Muscle of leg (tissue), 11 donors: ENCODE data around the gene GPR150. TPM values are rescaled to one million over a fixed set of nuclear protein-coding genes. Genes with fewer than 3 reads are reported as not detected.

Experiments used
- DNase-seq: peaks from one replicate; pipeline ENCODE4 v3.0.0; 2013
- H3K27ac ChIP-seq: one replicate; pipeline ENCODE4 v1.5.1; 2013; ENCODE audit warnings: mild to moderate bottlenecking, low read length, control low read depth
- H3K27me3 ChIP-seq: one replicate; pipeline ENCODE4 v1.6.1; 2013; ENCODE audit warnings: low read length; ENCODE audit not compliant: control insufficient read depth, insufficient read depth
- H3K36me3 ChIP-seq: one replicate; pipeline ENCODE4 v1.6.1; 2013; ENCODE audit warnings: low read length; ENCODE audit not compliant: control insufficient read depth, insufficient read depth
- H3K4me1 ChIP-seq: one replicate; pipeline ENCODE4 v1.6.1; 2013; ENCODE audit warnings: low read length; ENCODE audit not compliant: control insufficient read depth, insufficient read depth
- H3K4me3 ChIP-seq: one replicate; pipeline ENCODE4 v1.5.1; 2013; ENCODE audit warnings: low read length, control low read depth
- H3K9me3 ChIP-seq: replicated peaks from 2 replicates; pipeline ENCODE4 v1.6.1; 2013; ENCODE audit warnings: low read depth, low read length; ENCODE audit not compliant: control insufficient read depth
- WGBS: methylation state at CpG from one replicate; pipeline ENCODE4 v1.1.5; 2013; ENCODE audit warnings: missing lambda C conversion rate; ENCODE audit not compliant: insufficient coverage; 5-methylcytosine and 5-hydroxymethylcytosine counted together
- polyA plus RNA-seq, 8 donors: library from polyadenylated mRNA; unstranded; fragments of 120-200 nt; gene quantifications; one replicate each; pipeline versions ENCODE4 v1.2.1 to v1.2.3, GENCODE V29; 2013; ENCODE audit warnings: inconsistent platforms in 1 of 8, low replicate concordance in 1 of 8; ENCODE audit not compliant: insufficient read length in 8 of 8, insufficient read depth in 1 of 8
- total RNA-seq: library from RNA; stranded (reverse); fragments of 120-200 nt; gene quantifications from one replicate; pipeline ENCODE4 v1.2.4, GENCODE V29; 2013

The GPR150 gene
- total and polyA plus RNA-seq, 9 donors: 0.06 to 0.33 (median 0.14) TPM

DNA sequence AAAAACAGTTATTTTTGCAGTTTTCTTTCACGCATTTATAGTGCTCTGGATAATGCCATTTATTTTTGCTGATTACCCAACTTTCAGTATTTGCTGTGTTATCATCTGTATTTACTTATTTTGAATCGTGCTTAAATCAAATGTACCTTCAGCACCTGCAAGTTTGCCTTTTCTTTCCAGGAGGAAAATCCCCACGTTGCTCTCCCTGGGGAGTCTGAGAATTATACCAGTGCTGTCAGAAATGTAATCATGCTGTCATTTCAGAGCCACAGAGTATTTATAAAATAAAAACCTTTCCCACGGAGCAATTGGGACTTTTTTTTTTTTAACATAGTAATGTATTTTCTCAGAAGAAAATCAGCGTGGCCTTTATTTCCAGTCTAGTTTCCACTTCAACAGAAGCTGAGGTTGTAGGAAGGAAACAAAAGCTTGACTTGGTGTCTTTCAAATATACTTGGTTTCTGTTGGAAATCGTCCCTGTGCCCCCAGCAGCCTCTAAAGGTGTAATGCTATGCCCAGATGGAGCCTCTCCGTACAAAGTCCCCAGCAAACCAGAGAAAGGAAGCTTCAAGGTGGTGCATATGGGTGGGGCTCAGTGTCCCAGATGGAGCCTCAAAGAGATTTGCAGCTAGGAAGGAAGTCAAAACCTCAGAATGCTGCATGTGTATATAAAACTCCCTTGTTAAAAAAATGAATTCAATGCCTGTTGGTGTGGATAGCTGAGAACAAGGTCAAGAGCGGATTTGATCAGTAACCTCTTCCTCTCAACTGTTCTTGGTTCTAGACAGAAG lies 2.1 kb downstream of the GPR150 start:
- no CpG with 5 or more reads among the region's 8 CpGs for WGBS
- H3K9me3 ChIP-seq: no peaks in the 10 kb centered on the region
- DNase-seq: no peak
- H3K27me3 ChIP-seq: peaks cover 15% of the 10 kb centered on the region
- H3K27ac ChIP-seq: no peak overlapping the region
- peaks cover 12% of the 10 kb centered on the region for H3K4me1 ChIP-seq
- H3K4me3 ChIP-seq: peak overlapping the region; percentile 35
- H3K36me3 ChIP-seq: no peaks in the 10 kb centered on the region

DNA sequence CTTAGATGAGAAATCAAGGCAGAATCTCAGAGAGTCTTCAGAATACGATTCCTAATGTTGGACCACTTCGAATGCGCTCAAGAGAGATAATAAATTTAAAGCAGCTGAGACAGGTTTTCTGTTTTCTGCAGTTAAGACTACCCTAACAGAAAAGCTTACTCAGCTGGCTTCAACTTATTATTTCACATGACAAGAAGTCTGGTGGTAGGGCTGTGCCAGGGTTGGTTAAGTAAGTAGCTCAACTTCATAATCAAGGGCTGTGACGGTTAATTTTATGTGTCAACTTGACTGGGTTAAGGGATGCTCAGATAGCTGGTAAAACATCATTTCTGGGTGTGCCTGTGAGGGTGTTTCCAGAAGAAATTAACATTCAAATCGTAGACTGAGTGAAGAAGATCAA lies 3.8 kb downstream of the GPR150 start:
- Histone ChIP-seq H3K9me3 (no peaks in the 10 kb centered on the region), H3K27me3 (peaks cover 15% of the 10 kb centered on the region), H3K4me3 (no peak overlapping the region), H3K4me1 (peaks cover 12% of the 10 kb centered on the region), H3K36me3 (no peaks in the 10 kb centered on the region), H3K27ac (no peak overlapping the region)
- no peak for DNase-seq
- 86% methylated on average over 1 of the region's 5 CpGs for WGBS

DNA sequence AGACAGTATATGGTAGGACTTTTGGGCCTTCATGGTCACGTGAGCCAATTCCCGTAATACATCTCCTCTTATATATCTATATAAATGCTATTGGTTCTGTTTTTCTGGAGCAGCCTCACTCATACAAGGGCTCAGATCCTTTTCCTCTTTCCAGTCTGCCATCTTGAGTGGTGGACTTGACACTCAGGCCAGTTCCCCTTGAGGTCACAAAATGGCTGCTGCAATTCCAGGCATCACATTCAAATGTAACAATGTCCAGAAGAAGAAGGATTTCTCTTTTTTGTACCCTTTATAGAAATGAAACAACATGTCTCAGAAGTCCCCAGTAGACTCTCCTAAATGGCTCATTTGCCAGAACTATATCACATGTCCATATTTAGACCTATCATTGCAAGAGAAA lies 4.5 kb downstream of the GPR150 start:
- H3K9me3 ChIP-seq: no peaks in the 10 kb centered on the region
- peaks cover 12% of the 10 kb centered on the region for H3K4me1 ChIP-seq
- no CpG with 5 or more reads among the region's 2 CpGs for WGBS
- H3K4me3 ChIP-seq: no peak overlapping the region
- no peak for DNase-seq
- no peaks in the 10 kb centered on the region for H3K36me3 ChIP-seq
- H3K27ac ChIP-seq: no peak overlapping the region
- peaks cover 15% of the 10 kb centered on the region for H3K27me3 ChIP-seq

DNA sequence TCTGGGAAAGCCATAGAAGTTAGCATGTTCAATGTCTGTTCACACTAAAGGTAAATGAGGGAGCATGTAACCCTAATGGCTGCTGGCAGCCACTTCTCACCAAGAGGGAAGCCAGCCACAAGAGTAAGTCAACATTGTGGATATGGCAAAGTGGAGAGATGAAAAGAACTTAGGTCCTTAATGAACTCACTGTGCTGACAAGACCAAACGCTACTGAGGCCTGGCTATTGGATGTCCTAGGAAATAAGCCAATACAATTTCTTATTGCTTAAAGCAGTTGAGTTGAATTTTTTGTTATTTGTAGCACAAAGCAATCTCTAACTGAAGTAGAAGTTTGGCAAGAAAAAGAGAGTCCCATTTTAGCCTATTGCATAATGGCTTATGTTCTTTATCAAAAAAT lies 6.8 kb downstream of the GPR150 start:
- H3K4me3 ChIP-seq: no peak overlapping the region
- H3K27me3 ChIP-seq: peaks cover 2% of the 10 kb centered on the region
- DNase-seq: no peak
- H3K36me3 ChIP-seq: no peaks in the 10 kb centered on the region
- no CpG with 5 or more reads among the region's 1 CpG for WGBS
- no peak overlapping the region for H3K27ac ChIP-seq
- H3K4me1 ChIP-seq: no peaks in the 10 kb centered on the region
- no peaks in the 10 kb centered on the region for H3K9me3 ChIP-seq

DNA sequence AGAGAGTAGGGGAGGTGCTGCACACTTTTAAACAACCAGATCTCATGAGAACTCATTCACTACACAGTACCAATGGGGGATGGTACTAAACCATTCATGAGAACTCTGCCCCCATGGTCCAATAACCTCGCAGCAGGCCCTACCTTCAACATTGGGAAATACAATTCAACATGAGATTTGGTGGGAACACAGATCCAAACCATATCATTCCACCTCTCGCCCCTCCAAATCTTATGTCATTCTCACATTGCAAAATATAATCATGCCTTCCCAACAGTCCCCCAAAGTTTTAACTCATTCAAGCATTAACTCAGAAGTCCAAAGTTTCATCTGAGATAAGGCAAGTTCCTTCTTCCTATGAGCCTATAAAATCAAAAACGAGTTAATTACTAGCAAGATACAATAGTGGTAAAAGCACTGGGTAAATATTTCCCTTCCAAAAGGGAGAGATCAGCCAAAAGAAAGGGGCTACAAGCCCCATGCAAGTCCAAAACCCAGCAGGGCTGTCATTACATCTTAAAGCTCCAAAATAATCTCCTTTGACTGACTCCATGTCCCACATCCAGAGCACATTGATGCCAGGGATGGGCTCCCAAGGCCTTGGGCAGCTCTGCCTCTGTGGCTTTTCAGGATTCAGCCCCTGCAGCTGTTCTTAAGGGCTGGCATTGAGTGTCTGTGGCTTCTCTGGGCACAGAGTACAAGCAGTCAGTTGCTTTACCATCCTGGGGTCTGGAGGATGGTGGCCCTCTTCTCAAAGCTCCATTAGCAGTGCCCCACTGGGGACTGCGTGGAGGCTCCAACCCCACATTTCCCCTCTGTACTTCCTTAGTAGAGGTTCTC lies 8.3 kb downstream of the GPR150 start:
- no peaks in the 10 kb centered on the region for H3K4me1 ChIP-seq
- no peaks in the 10 kb centered on the region for H3K36me3 ChIP-seq
- no peak for DNase-seq
- H3K27ac ChIP-seq: no peak overlapping the region
- no peaks in the 10 kb centered on the region for H3K27me3 ChIP-seq
- WGBS: 87% methylated on average over 3 of the region's 4 CpGs
- H3K9me3 ChIP-seq: no peaks in the 10 kb centered on the region
- no peak overlapping the region for H3K4me3 ChIP-seq

DNA sequence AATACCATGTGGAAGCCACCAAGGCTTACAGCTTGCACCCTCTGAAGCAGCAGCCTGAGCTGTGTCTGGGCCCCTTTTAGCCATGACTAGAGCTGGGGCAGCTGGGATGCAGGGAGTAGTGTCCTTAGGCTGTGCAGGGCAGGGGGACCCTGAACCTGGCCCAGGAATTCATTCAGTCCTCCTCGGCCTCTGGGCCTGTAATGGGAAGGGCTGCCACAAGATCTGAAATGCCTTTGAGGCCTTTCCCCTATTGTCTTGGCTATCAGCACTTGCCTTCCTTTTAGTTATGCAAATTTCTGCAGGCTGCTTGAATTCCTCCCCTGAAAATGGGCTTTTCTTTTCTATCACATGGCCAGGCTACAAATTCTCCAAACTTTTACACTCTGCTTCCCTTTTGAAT lies 9.0 kb downstream of the GPR150 start:
- no peaks in the 10 kb centered on the region for H3K4me1 ChIP-seq
- no peak overlapping the region for H3K27ac ChIP-seq
- 71% methylated on average over 1 of the region's 1 CpG for WGBS
- DNase-seq: no peak
- H3K36me3 ChIP-seq: no peaks in the 10 kb centered on the region
- no peaks in the 10 kb centered on the region for H3K27me3 ChIP-seq
- no peak overlapping the region for H3K4me3 ChIP-seq
- H3K9me3 ChIP-seq: no peaks in the 10 kb centered on the region

DNA sequence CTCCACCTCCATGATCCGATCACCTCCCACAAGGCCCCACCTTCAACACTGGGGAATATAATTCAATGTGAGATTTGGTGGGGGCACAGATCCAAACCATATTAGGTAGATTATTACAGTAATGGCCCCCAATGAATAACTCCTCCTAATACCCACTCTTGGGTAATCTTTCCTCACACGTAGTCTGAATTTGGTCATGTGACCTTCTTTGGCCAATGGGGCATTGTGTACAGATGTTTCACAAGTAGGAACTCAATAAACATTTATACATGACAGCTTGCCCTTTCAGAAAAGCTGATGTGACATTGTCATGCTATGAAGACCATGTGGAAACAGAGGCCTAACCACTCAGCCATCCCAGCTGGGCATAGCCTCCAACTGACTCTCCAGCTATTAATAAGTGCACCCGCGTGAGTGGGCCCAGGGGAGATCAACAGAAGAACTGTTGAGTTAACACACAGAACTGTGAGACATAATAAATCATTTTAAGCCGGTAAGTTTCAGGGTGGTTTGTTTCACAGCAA lies 10.6 kb downstream of the GPR150 start:
- no peaks in the 10 kb centered on the region for H3K9me3 ChIP-seq
- no peaks in the 10 kb centered on the region for H3K27me3 ChIP-seq
- H3K4me3 ChIP-seq: no peak overlapping the region
- H3K27ac ChIP-seq: no peak overlapping the region
- no peaks in the 10 kb centered on the region for H3K36me3 ChIP-seq
- no peak for DNase-seq
- no peaks in the 10 kb centered on the region for H3K4me1 ChIP-seq
- 80% methylated on average over 2 of the region's 5 CpGs for WGBS

DNA sequence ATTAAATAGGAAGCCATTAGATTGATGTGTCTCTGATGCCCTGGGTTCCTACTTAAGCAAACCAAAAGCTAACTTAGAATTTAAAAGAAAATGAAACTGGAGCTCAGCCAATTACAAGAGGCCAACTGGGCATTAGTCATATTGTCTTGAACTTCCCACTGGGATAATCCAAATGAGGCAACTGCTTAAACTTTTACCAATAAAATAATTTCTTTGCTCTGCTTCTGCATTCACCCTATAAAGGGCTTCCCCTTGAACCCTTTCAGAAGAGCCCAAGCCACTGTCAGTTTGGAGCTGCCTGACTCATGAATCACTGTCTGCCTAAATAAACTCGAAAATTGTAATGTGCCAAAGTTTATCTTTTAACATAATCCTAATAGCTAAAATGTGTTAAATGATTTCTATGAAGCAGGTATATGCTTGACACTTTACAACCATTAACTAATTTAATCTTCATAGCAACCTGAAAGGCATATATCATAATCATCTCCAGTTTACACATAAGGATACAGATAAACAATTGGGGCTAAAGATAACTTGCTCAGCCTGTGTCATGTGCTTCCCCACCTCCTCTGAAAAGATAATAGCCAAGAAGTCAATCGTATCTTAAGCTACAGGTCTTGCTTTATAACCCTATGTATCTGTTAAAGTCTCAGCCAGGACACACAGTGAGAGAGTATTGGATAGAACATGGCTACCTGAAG lies 11.5 kb downstream of the GPR150 start:
- no peaks in the 10 kb centered on the region for H3K27me3 ChIP-seq
- H3K27ac ChIP-seq: no peak overlapping the region
- WGBS: no CpG with 5 or more reads among the region's 2 CpGs
- H3K36me3 ChIP-seq: no peaks in the 10 kb centered on the region
- no peaks in the 10 kb centered on the region for H3K4me1 ChIP-seq
- DNase-seq: no peak
- no peaks in the 10 kb centered on the region for H3K9me3 ChIP-seq
- H3K4me3 ChIP-seq: no peak overlapping the region

DNA sequence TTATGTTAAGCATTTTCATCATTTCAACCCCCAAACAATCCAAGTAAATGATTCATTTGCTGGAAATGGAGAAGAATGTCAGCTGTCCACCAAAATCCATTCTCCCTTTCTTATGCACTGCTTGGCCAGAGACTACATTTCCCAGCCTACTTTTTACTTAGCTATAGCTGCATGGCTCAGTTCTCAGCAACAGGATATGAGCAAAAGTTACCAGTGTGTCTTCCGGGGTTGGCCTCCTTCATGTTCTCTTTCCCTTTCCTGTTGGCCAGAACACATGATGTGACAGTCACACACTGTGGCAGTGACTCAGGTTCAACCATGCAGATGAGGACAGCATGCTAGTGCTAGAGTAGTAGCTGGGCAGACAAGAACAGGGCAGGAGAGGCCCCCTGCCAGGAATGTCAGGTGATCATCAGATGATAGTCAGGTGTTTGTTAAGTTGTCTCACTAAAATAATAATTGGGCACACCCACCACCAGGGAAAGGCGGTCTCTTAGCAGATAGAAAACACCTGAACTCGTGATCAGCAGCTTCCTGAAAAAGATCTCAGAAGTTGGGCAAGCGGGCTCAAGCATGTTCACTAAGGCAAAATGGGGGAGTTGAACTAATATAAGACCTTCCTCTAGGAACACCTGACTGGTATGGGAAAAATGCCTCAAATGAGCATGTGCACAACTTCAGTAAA lies 12.2 kb downstream of the GPR150 start:
- 55% methylated on average over 1 of the region's 4 CpGs for WGBS
- H3K27ac ChIP-seq: no peak overlapping the region
- H3K36me3 ChIP-seq: no peaks in the 10 kb centered on the region
- no peaks in the 10 kb centered on the region for H3K27me3 ChIP-seq
- H3K4me1 ChIP-seq: no peaks in the 10 kb centered on the region
- H3K4me3 ChIP-seq: no peak overlapping the region
- no peaks in the 10 kb centered on the region for H3K9me3 ChIP-seq
- no peak for DNase-seq
